SK-N-SH treated with all-trans-retinoic acid at 6 μM for 48 hours (cell line): Measurements from ENCODE around the gene C4BPB.

Experiments used
- ARNTL ChIP-seq: fragments of 450-650 bp; formaldehyde crosslinking; IDR thresholded peaks from 2 replicates; pipeline ENCODE4 v1.5.0; 2020; ENCODE audit warnings: low read depth, mild to moderate bottlenecking, moderate library complexity, borderline replicate concordance
- BACH2 ChIP-seq: fragments of 250-450 bp; sonication (Bioruptor Pico); IDR thresholded peaks from 2 replicates; pipeline ENCODE4 v1.9.0; 2021; ENCODE audit warnings: mild to moderate bottlenecking, borderline replicate concordance
- CREB5 ChIP-seq: fragments of 250-450 bp; sonication (Bioruptor Pico); IDR thresholded peaks from 2 replicates; pipeline ENCODE4 v1.5.1; 2020; ENCODE audit warnings: low read depth, mild to moderate bottlenecking, moderate library complexity
- PATZ1 ChIP-seq: fragments of 250-450 bp; sonication (Bioruptor Pico); IDR thresholded peaks from 2 replicates; pipeline ENCODE4 v1.8.0; 2020; ENCODE audit warnings: mild to moderate bottlenecking, moderate library complexity, borderline replicate concordance
- TCF4 ChIP-seq: fragments of 250-450 bp; sonication (Bioruptor Pico); IDR thresholded peaks from 2 replicates; pipeline ENCODE4 v1.8.0; 2021; ENCODE audit warnings: mild to moderate bottlenecking, moderate library complexity, borderline replicate concordance
- ZFP3 ChIP-seq: fragments of 250-450 bp; sonication (Bioruptor Pico); IDR thresholded peaks from 2 replicates; pipeline ENCODE4 v1.5.0; 2020; ENCODE audit warnings: mild to moderate bottlenecking, moderate library complexity

GRCh38 chr1:207048041-207048440 lies 40.6 kb upstream of the C4BPB start:
- TF ChIP-seq BACH2 (CRISPR knock-in tag): no peak
- TF ChIP-seq ARNTL (CRISPR knock-in tag): no peak
- TF ChIP-seq CREB5: no peak
- TF ChIP-seq TCF4 (CRISPR knock-in tag): no peak
- TF ChIP-seq ZFP3 (CRISPR knock-in tag): no peak
- no peak for TF ChIP-seq PATZ1 (CRISPR knock-in tag)
